Endothelial cell (in vitro differentiated cells): Measurements from ENCODE around the gene TAS2R60. TPM values are rescaled to one million over a fixed set of nuclear protein-coding genes. Genes with fewer than 3 reads are reported as not detected.
A peak's percentile ranks its signal among the peaks of the same experiment; 100 is the strongest.

Experiments
- DNase-seq: peaks from one replicate; pipeline ENCODE4 v3.0.0; 2021; ENCODE audit warnings: low spot score
- H3K27ac Mint-ChIP-seq: one replicate; pipeline ENCODE4 v1.8.0; 2021; ENCODE audit warnings: mixed read lengths, inconsistent platforms; ENCODE audit not compliant: unreplicated experiment
- H3K27me3 Mint-ChIP-seq: one replicate; pipeline ENCODE4 v1.8.0; 2021; ENCODE audit warnings: mild to moderate bottlenecking, moderate library complexity, mixed read lengths, inconsistent platforms; ENCODE audit not compliant: unreplicated experiment
- H3K36me3 Mint-ChIP-seq: one replicate; pipeline ENCODE4 v1.8.0; 2021; ENCODE audit warnings: mild to moderate bottlenecking, low read depth, mixed read lengths, inconsistent platforms; ENCODE audit not compliant: unreplicated experiment
- H3K4me1 Mint-ChIP-seq: one replicate; pipeline ENCODE4 v1.8.0; 2021; ENCODE audit warnings: mild to moderate bottlenecking, mixed read lengths, inconsistent platforms; ENCODE audit not compliant: unreplicated experiment
- H3K4me3 Mint-ChIP-seq: one replicate; pipeline ENCODE4 v1.8.0; 2021; ENCODE audit warnings: mild to moderate bottlenecking, mixed read lengths, inconsistent platforms; ENCODE audit not compliant: unreplicated experiment
- H3K9me3 Mint-ChIP-seq: one replicate; pipeline ENCODE4 v1.8.0; 2021; ENCODE audit warnings: mixed read lengths, inconsistent platforms; ENCODE audit not compliant: unreplicated experiment
- total RNA-seq: library from RNA; stranded (reverse); fragmentation: NEBNext Ultra II Directional; extraction: Animal tissue kit (Norgen Biotek cat#: 25700); gene quantifications from one replicate; pipeline ENCODE4 v1.2.1, GENCODE V29; 2021; ENCODE audit not compliant: unreplicated experiment
- TF ChIP-seq, protein P1 (sequence below): fragments of 200-600 bp; sonication (generic); IDR thresholded peaks from one replicate; pipeline ENCODE4 v1.5.0; 2021; ENCODE audit warnings: antibody characterized with exemption; ENCODE audit not compliant: unreplicated experiment

Gene TAS2R60
- total RNA-seq, 1 donor from 2014 or later: not detected

- peaks cover 13% of the 10 kb centered on the region for H3K27me3 Mint-ChIP-seq
- no peak overlapping the region for H3K4me3 Mint-ChIP-seq
- peaks cover 15% of the 10 kb centered on the region for H3K36me3 Mint-ChIP-seq
- H3K9me3 Mint-ChIP-seq: no peaks in the 10 kb centered on the region
- H3K27ac Mint-ChIP-seq: no peak overlapping the region
- TF ChIP-seq, protein P1, sequence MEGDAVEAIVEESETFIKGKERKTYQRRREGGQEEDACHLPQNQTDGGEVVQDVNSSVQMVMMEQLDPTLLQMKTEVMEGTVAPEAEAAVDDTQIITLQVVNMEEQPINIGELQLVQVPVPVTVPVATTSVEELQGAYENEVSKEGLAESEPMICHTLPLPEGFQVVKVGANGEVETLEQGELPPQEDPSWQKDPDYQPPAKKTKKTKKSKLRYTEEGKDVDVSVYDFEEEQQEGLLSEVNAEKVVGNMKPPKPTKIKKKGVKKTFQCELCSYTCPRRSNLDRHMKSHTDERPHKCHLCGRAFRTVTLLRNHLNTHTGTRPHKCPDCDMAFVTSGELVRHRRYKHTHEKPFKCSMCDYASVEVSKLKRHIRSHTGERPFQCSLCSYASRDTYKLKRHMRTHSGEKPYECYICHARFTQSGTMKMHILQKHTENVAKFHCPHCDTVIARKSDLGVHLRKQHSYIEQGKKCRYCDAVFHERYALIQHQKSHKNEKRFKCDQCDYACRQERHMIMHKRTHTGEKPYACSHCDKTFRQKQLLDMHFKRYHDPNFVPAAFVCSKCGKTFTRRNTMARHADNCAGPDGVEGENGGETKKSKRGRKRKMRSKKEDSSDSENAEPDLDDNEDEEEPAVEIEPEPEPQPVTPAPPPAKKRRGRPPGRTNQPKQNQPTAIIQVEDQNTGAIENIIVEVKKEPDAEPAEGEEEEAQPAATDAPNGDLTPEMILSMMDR: no peak
- peaks cover 13% of the 10 kb centered on the region for H3K4me1 Mint-ChIP-seq
- no peak for DNase-seq
Measured at GRCh38 chr7:143396625-143397556, 46.4 kb upstream of the TAS2R60 start.

DNA sequence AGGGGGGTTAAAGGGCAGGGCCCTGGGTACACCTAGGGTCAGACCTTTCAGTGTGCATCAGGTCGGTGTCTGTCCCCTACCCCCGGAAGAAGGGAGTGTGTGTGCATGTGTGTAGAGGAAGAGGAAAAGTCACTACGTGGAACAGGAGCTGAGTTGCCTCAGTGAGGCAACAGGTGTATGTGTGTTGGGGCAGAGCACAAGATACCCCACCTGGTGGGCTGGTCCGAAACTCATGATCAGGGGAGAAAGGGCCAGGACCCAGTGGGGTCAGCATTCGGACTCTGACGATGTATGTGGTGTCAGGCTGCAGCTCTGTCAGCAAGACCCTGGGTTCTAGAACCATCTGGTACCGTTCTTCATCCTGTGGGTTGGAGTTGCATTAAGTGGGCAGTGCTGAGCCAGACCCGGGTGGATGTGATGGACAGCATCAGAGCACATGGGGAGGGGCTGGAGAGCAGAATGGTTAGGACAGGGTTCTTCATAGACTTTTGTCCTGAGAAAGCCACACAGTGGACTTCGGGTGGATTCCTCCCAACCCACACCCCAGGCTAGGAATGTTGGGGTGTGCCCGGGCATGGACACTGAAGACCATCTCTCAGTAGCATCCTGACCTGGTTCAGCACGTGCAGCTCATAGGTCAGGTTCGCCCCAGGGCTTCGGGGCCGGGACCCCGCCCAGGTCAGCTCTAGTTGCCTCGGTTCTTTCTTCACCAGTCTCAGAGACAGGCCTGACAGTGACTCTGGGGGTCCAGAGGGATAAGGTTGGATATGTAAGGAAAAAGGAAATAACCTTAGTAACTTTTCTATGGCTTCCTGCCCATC, 45.3 kb upstream of the TAS2R60 start:
- H3K27ac Mint-ChIP-seq: no peak overlapping the region
- TF ChIP-seq, protein P1: no peak
- DNase-seq: no peak
- H3K4me3 Mint-ChIP-seq: peak overlapping the region; percentile 51
- peaks cover 13% of the 10 kb centered on the region for H3K27me3 Mint-ChIP-seq
- H3K4me1 Mint-ChIP-seq: peaks cover 8% of the 10 kb centered on the region
- H3K36me3 Mint-ChIP-seq: peaks cover 8% of the 10 kb centered on the region
- H3K9me3 Mint-ChIP-seq: no peaks in the 10 kb centered on the region

- Mint-ChIP-seq H3K27me3 (peaks cover 12% of the 10 kb centered on the region), H3K4me3 (no peak overlapping the region), H3K9me3 (no peaks in the 10 kb centered on the region), H3K4me1 (peaks cover 8% of the 10 kb centered on the region), H3K27ac (no peak overlapping the region), H3K36me3 (peaks cover 8% of the 10 kb centered on the region)
- TF ChIP-seq, protein P1: no peak
- DNase-seq: no peak
Measured at GRCh38 chr7:143398616-143399015, 44.6 kb upstream of the TAS2R60 start.

DNA sequence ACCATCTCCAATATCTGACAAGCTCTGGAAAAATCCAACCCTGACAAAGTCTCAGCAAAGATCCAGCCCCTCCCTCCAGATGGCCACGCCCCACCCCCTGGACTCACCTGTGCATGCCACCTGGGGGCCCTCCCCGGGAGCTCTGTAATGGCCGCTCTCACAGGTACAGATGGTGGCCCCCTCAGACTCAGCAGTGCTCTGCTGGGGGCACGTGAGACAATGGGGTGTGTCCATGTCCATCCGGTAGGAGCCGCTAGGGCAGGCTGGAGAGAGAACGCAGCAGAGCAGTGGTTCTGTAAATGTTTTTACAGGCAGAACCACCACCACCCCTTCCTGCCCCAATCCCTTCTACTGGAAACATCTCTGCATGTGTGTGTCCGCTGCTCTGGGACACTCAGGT, 44.1 kb upstream of the TAS2R60 start:
- H3K27ac Mint-ChIP-seq: no peak overlapping the region
- H3K36me3 Mint-ChIP-seq: peaks cover 8% of the 10 kb centered on the region
- H3K4me1 Mint-ChIP-seq: peaks cover 8% of the 10 kb centered on the region
- TF ChIP-seq, protein P1: no peak
- peaks cover 8% of the 10 kb centered on the region for H3K27me3 Mint-ChIP-seq
- no peaks in the 10 kb centered on the region for H3K9me3 Mint-ChIP-seq
- H3K4me3 Mint-ChIP-seq: no peak overlapping the region
- no peak for DNase-seq

DNA sequence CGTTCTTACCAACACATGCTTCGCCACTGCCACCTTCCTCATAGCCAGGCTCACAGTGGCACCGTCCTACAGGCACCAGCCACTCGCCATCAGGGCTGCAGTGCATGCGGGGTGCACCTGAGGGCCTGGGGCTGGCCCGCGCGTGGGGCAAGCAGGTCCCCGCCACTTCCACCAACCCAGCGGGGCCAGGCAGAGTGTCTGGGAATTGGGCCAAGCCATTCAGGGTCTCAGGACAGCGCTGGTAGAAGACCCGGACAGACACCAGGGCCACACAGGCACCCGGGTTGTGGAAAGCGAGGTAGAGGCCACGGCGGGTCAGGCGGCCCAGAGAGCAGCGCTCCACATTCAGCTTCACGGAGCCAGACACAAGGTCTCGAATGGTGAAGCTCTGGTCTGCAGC, 43.6 kb upstream of the TAS2R60 start:
- DNase-seq: no peak
- Mint-ChIP-seq H3K36me3 (peaks cover 8% of the 10 kb centered on the region), H3K27ac (no peak overlapping the region)

More for the DNA sequence above, 43.6 kb upstream of the TAS2R60 start:
- TF ChIP-seq, protein P1: no peak
- Mint-ChIP-seq H3K4me1 (peaks cover 8% of the 10 kb centered on the region), H3K27me3 (peaks cover 6% of the 10 kb centered on the region), H3K4me3 (no peak overlapping the region), H3K9me3 (no peaks in the 10 kb centered on the region)
